Limb (tissue), 2 donors: ENCODE data around the gene LPIN1.
"Not testable (repeated sequence)": the region's sequence is repeated elsewhere in the genome, so short reads cannot be mapped to it uniquely, and the experiment has no call there.

Experiments used
- DNase-seq, 2 donors: peaks; one replicate each; pipeline ENCODE4 v3.0.0-alpha.2; 2016; ENCODE audit errors: extremely low spot score in 2 of 2

The LPIN1 gene

GRCh38 chr2:11744631-11745394 lies 1.6 kb upstream of the LPIN1 start:
- DNase-seq, result no peak

GRCh38 chr2:11745613-11746375 lies 638 bp upstream of the LPIN1 start:
- no peak for DNase-seq

DNA sequence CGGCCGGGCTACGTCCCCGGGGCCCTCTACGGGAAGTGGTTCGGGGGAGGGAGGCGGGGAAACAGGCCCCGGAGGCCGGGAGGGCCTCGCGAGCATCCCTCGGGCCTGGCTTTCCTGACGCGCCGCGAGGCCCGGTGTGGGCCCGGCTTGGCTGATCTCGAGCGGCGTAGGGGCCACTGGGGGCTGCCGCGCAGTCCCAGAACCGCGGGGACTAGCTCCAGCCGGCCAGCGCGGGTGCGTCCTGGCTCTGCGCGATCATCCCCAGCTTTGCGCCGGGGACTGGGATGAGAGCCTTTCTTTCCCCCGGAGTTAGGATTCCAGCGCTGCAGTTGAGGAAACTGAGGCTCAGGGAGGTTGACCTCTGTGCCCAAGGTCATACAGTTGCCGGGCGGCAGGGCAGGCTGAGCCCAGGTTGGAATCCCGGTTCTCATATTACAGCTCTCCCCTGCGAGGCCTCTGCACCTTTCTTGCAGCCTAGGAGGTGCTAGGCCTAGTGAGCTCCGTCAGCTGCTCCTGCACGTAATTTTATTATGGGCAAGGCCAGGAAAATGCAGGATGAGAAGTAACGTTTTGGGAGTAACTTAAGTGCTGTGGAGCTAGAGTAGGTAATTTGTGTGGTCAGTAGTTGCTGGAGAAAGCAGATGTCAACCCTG lies 501 bp downstream of the LPIN1 start:
- DNase-seq, result no peak

- no peak for DNase-seq
Measured at GRCh38 chr2:11748018-11748860, 1.8 kb downstream of the LPIN1 start.

DNA sequence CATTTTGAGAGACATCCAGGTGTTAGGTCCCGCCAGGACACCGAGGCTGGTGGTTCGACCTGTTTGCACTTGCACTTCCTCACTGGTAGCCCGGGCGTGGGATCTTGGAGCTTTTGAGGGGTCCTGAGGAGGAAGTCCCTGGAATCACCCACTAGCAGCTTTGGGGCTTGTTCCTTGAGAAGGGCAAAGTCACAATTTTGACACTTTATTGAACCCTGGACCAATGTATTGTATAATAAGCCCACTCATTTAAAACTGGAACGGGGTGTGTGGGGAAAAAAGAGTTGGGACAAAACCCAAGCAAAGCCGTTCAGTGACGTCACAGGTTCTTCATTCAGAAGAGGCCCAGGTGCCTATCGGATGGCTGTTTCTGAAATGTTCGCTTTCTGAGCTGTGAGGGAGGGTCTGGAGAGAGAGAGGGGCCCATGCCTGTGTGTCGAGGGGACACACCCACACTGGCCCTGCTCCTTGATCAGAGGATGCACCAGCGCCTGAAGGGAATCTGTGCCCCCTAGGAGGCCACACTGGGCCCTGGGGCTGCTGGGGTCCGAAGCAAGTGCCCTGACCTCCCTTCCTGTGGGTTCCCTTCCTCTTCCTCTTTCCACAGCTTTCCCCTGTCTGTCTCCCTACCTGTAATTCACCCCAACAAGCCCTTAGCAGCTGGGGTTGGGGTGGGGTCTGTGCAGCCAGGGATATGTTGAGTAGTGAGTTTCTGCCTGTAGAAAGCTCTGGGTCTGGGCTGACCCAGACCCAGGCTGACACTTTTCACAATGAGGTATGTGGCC lies 2.6 kb downstream of the LPIN1 start:
- DNase-seq, result no peak

DNA sequence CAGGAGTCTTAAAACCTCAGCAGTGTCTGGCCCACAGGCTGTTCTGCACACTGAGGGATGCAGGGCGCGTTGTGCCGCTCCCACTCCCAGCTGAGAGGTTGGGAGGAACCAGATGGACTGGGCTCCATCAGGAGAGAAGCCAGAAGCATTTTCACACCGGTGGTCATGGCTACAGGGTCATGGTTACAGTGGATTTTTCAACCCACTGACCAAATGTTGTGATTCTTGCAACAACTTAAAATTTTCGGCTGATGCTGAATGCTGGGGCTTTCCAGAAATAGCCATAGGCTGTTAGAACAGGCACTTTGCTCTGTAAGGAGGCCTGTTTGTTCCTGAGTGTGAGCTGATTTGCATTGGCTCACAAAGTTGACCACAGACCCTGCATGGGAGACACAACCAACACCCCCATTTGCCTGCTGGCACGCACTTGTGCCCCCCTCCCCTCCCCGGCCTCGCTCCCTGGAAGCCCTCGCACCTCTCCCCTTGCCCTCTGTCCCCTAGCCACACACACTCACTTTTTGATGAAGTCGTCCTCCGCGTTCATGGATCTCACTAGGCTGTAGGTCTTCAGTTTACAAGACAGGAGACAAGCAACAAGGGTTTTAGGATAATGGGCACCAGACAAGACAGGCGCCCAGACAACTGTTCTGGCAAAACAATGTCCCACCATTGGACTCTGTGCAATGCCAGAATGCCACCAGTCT lies 3.4 kb downstream of the LPIN1 start:
- DNase-seq, result no peak

DNA sequence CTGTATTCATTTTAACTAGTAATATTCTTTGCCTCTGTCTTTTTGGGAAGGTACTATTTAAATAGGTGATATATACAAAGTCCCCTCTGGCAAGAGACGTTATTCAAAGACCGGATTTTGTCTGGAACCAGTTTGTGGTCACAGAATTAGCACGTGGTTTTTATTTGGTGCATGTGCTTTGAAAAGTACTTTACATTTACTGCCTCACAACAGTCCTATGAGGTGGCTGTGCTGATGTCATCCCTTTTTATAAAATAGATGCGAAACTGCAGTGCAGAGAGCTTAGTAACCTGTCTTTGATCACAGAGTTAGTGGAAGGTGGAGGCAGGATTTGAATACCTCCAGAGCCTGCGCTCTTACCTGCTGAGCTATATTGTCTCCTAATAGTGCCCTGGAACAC lies 4.0 kb downstream of the LPIN1 start:
- peak in 1 of 2 donors; percentile 42 for DNase-seq

DNA sequence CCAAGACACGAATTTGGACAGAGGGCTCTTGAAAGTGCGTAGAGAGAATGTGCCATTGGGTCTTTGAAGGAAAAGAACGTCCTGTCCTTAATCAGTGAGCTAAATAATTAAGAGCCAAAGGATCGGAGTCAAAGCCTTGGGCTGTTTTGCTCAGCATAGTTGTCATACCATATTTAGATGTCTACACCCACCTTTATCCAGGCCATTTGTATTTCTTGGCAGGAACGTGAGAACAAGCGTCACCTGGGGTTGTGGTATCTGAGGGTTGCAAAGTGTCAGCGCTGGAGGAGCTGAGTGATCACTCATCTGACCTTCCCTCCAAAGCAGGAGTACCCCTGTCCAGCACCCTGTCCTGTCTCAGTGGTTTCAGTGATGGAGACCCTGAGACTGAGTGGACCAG lies 4.5 kb downstream of the LPIN1 start:
- DNase-seq, result no peak

GRCh38 chr2:11752906-11753305 lies 6.5 kb downstream of the LPIN1 start:
- no peak for DNase-seq

DNA sequence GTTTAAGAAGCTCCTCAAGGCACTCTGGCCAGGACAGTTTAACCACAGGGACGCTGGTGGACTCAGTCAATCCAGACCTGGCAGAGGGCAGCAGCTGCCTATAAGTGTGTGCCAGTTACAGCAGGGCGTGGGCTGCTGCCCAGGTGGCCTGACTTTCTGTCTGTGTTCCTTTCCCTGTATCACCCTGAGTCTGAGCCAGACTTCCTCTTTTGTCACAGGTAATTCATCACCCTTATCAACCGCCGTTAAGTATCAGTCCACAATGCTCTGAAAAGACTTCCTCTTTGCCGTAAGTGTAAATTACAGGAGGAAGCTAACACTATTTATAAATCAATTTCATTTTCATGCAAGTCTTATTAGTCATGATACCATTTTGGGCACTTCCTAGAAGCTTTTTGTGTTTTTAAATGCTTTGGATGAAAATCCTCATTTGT lies 7.0 kb downstream of the LPIN1 start:
- DNase-seq, result no peak

GRCh38 chr2:11753886-11754699 lies 7.7 kb downstream of the LPIN1 start:
- DNase-seq, result no peak

- no peak for DNase-seq
Measured at GRCh38 chr2:11754700-11755015, 8.2 kb downstream of the LPIN1 start.

DNA sequence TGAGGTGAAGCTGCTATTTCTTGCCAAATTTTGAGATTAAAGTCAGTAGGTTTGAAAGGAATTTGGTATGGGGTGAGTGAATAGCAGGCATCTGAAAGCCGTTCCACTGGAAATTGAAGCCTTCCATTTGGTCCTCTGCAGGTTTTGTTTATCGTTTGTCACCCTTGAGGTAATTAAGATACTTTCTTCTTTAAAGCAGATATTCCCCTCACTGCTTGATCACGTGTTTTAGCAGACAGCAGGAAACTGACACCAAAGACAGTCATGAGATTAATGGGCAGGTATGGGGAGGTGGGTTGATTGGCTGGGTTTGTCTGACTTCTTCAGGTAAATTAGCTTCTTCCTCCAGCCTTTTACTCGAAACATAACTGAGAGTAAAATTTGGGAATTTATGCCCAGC lies 10.7 kb downstream of the LPIN1 start:
- no peak for DNase-seq

DNA sequence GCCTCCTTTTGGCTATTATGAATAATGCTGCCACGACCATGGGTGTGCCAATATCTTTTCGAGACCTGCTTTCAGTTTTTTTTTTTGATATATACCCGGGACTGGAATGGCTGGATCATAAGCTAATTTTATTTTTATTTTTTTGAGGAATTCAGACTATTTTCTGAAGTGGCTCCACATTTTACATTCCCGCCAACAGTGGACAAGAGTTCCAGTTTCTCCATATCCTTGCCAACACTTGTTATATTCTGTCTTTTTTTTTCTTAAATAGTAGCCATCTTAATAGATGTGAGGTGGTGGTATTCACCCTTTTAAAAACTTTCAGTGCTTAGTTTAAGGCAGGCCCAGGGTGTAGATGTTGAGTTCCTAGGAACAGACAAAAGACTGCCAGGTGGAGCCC lies 11.8 kb downstream of the LPIN1 start:
- no peak for DNase-seq

DNA sequence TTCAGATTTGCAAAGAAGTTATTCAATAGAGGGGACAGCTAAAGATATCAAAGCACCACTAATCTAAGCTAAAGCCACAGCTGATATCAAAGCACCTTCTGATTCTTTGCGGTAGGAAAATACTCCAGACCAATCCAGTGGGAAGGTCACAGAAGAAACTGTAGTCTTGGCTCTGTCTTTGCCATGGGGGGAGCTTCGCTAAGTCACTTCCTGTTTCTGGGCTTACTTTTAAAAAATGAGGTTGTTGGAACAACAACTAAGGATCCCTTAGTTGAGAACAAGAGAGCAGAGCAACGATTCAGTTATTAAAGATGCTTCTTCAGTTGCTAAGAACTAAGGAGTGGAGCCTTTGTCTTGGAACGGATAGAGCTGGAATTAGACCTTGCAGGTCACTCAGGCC lies 12.2 kb downstream of the LPIN1 start:
- no peak for DNase-seq

DNA sequence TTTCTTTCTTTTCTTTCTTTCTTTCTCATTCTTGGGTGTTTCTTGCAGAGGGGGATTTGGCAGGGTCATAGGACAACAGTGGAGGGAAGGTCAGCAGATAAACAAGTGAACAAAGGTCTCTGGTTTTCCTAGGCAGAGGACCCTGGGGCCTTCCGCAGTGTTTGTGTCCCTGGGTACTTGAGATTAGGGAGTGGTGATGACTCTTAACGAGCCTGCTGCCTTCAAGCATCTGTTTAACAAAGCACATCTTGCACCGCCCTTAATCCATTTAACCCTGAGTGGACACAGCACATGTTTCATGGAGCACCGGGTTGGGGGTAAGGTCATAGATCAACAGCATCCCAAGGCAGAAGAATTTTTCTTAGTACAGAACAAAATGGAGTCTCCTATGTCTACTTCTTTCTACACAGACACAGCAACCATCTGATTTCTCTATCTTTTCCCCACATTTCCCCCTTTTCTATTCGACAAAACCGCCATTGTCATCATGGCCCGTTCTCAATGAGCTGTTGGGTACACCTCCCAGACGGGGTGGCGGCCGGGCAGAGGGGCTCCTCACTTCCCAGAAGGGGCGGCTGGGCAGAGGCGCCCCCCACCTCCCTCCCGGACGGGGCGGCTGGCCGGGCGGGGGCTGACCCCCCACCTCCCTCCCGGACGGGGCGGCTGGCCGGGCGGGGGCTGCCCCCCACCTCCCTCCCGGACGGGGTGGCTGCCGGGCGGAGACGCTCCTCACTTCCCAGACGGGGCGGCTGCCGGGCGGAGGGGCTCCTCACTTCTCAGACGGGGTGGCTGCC lies 12.9 kb downstream of the LPIN1 start:
- not testable (repeated sequence) for DNase-seq

DNA sequence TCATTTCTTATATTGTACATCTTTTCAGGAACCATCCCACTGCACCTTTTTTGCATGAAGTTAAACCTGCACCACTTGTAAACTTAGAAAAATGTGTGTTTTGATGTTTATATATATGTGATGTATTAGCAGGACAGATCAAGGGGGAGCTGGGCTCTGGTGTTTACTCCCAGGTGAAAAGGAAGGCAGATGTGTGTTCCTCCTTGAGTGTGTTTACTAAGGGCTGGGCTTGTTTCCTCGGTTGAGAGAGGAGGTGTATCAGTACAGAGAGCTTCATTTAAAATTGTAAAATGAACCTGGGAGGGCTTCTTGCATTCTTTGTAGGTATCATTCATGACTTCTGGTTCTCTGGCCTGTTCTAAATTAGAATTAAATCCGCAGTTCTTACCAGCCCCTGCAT lies 14.8 kb downstream of the LPIN1 start:
- no peak for DNase-seq

- no peak for DNase-seq
Measured at GRCh38 chr2:11762031-11762430, 15.6 kb downstream of the LPIN1 start.
